Neural cell (in vitro differentiated cells): Measurements from ENCODE around the gene CMTM3. TPM values are rescaled to one million over a fixed set of nuclear protein-coding genes. Genes with fewer than 3 reads are reported as not detected.
"Not testable (repeated sequence)": the region's sequence is repeated elsewhere in the genome, so short reads cannot be mapped to it uniquely, and the experiment has no call there.

Experiments used
- H2AFZ ChIP-seq: fragments of 200-600, 300-800 bp; sonication (generic), shearing (Covaris generic); 2 replicates; pipeline ENCODE4 v1.6.0; 2014; ENCODE audit warnings: low read depth, mild to moderate bottlenecking, antibody characterized with exemption, low read length, moderate library complexity
- H3F3A ChIP-seq: fragments of 200-600 bp; shearing (Covaris generic); 2 replicates; pipeline ENCODE4 v1.6.1; 2016; ENCODE audit warnings: mild to moderate bottlenecking, moderate library complexity, mixed read lengths, antibody characterized with exemption, low read length; ENCODE audit not compliant: insufficient read depth, poor library complexity, severe bottlenecking
- H3K27ac ChIP-seq: fragments of 200-600, 300-800 bp; sonication (generic), shearing (Covaris generic); 2 replicates; pipeline ENCODE4 v1.5.1; 2014; ENCODE audit warnings: mild to moderate bottlenecking, low read length, moderate library complexity
- H3K27me3 ChIP-seq: fragments of 300-800, 200-600 bp; sonication (generic), shearing (Covaris generic); 2 replicates; pipeline ENCODE4 v1.6.0; 2014; ENCODE audit warnings: mild to moderate bottlenecking, low read depth, low read length, moderate library complexity; ENCODE audit not compliant: insufficient read depth
- H3K36me3 ChIP-seq: fragments of 300-800, 200-600 bp; sonication (generic), shearing (Covaris generic); 2 replicates; pipeline ENCODE4 v1.5.1; 2014; ENCODE audit warnings: mild to moderate bottlenecking, antibody characterized with exemption, low read length, moderate library complexity; ENCODE audit not compliant: insufficient read depth
- H3K4me2 ChIP-seq: fragments of 300-800, 200-600 bp; sonication (generic), shearing (Covaris generic); 2 replicates; pipeline ENCODE4 v1.6.0; 2014; ENCODE audit warnings: mild to moderate bottlenecking, low read length
- H3K4me3 ChIP-seq: fragments of 300-800, 200-600 bp; sonication (generic), shearing (Covaris generic); 2 replicates; pipeline ENCODE4 v1.5.1; 2014; ENCODE audit warnings: mild to moderate bottlenecking, low read length, moderate library complexity
- H3K79me2 ChIP-seq: fragments of 200-600 bp; shearing (Covaris generic); replicated peaks from 2 replicates; pipeline ENCODE4 v1.6.0; 2014; ENCODE audit warnings: mild to moderate bottlenecking, low read length, moderate library complexity; ENCODE audit not compliant: insufficient read depth
- H3K9ac ChIP-seq: fragments of 300-800, 200-600 bp; sonication (generic), shearing (Covaris generic); 2 replicates; pipeline ENCODE4 v1.6.1; 2016; ENCODE audit warnings: mild to moderate bottlenecking, low read length, mixed read lengths
- H3K9me2 ChIP-seq: fragments of 200-600 bp; shearing (Covaris generic); 2 replicates; pipeline ENCODE4 v1.6.1; 2016; ENCODE audit warnings: mild to moderate bottlenecking, low read length, mixed read lengths; ENCODE audit not compliant: insufficient read depth
- H3K9me3 ChIP-seq: fragments of 200-600, 300-800 bp; sonication (generic), shearing (Covaris generic); 2 replicates; pipeline ENCODE4 v1.6.1; 2016; ENCODE audit warnings: mild to moderate bottlenecking, mixed run types, low read length, moderate library complexity, mixed read lengths
- H4K20me1 ChIP-seq: fragments of 200-600 bp; shearing (Covaris generic); 2 replicates; pipeline ENCODE4 v1.6.1; 2016; ENCODE audit warnings: mild to moderate bottlenecking, mixed run types; ENCODE audit not compliant: insufficient read depth
- CTCF ChIP-seq: fragments of 450-650 bp; IDR thresholded peaks from 2 replicates; pipeline ENCODE4 v1.5.1; 2014; ENCODE audit warnings: antibody characterized with exemption, mild to moderate bottlenecking, moderate library complexity; ENCODE audit not compliant: poor library complexity, severe bottlenecking
- EP300 ChIP-seq: fragments of 450-650 bp; conservative IDR thresholded peaks from 2 replicates; pipeline ENCODE4 v1.6.1; 2014; ENCODE audit warnings: antibody characterized with exemption, mild to moderate bottlenecking, moderate library complexity; ENCODE audit not compliant: poor library complexity, severe bottlenecking
- EZH2 ChIP-seq: fragments of 200-600, 300-800 bp; shearing (Covaris generic), sonication (generic); IDR thresholded peaks from 2 replicates; pipeline ENCODE4 v1.6.1; 2014; ENCODE audit warnings: antibody characterized with exemption, low read length, borderline replicate concordance, mild to moderate bottlenecking; ENCODE audit not compliant: insufficient read depth, poor library complexity, severe bottlenecking
- MXI1 ChIP-seq: fragments of 450-650 bp; conservative IDR thresholded peaks from 2 replicates; pipeline ENCODE4 v1.6.1; 2014; ENCODE audit warnings: antibody characterized with exemption, mild to moderate bottlenecking; ENCODE audit not compliant: poor library complexity, severe bottlenecking
- POLR2AphosphoS5 ChIP-seq: IDR thresholded peaks from 2 replicates; pipeline ENCODE4 v1.6.1; 2012
- RAD21 ChIP-seq: fragments of 450-650 bp; conservative IDR thresholded peaks from 2 replicates; pipeline ENCODE4 v1.6.1; 2014; ENCODE audit warnings: antibody characterized with exemption, mild to moderate bottlenecking, moderate library complexity
- REST ChIP-seq: IDR thresholded peaks from 2 replicates; pipeline ENCODE4 v1.6.1; 2012; ENCODE audit warnings: borderline replicate concordance
- SMC3 ChIP-seq: fragments of 450-650 bp; conservative IDR thresholded peaks from 2 replicates; pipeline ENCODE4 v1.6.1; 2014; ENCODE audit warnings: antibody characterized with exemption, mild to moderate bottlenecking, moderate library complexity; ENCODE audit not compliant: poor library complexity
- TAF1 ChIP-seq: IDR thresholded peaks from 2 replicates; pipeline ENCODE4 v1.6.1; 2012; ENCODE audit warnings: low read depth
- polyA plus RNA-seq: library from polyadenylated mRNA; depleted of rRNA; stranded (reverse); fragments of >200 nt; gene quantifications from 2 replicates; pipeline ENCODE4 v1.2.3, GENCODE V29; 2014

CMTM3 gene
- polyA plus RNA-seq, 1 donor from 2014 or later = 7.7 TPM

- Histone ChIP-seq H3K27ac (no peak overlapping the region), H3K79me2 (no peaks in the 10 kb centered on the region), H3K9ac (no peak overlapping the region), H3K27me3 (no peaks in the 10 kb centered on the region), H3K9me2 (no peaks in the 10 kb centered on the region), H2AFZ (no peak overlapping the region), H3K9me3 (no peaks in the 10 kb centered on the region), H3K4me3 (no peak overlapping the region), H3K36me3 (no peaks in the 10 kb centered on the region), H3K4me2 (no peak overlapping the region), H3F3A (no peaks in the 10 kb centered on the region), H4K20me1 (no peaks in the 10 kb centered on the region)
- TF ChIP-seq POLR2AphosphoS5 = no peak
- no peak for TF ChIP-seq EP300
- TF ChIP-seq RAD21 = no peak
- TF ChIP-seq REST = no peak
- TF ChIP-seq CTCF = no peak
- no peak for TF ChIP-seq MXI1
- TF ChIP-seq SMC3 = no peak
- no peak for TF ChIP-seq EZH2
- no peak for TF ChIP-seq TAF1
Measured at GRCh38 chr16:66629856-66630255, 25.4 kb downstream of the CMTM3 start.

- not testable (repeated sequence) for H3K27me3 ChIP-seq, H3K27ac ChIP-seq, H2AFZ ChIP-seq, H3K79me2 ChIP-seq, H3K4me3 ChIP-seq, H3K9me2 ChIP-seq, H3K36me3 ChIP-seq, H3F3A ChIP-seq, H3K4me2 ChIP-seq, H4K20me1 ChIP-seq, H3K9ac ChIP-seq, H3K9me3 ChIP-seq
Measured at GRCh38 chr16:66630561-66631260, 26.2 kb downstream of the CMTM3 start.

GRCh38 chr16:66631558-66631957 is 27.1 kb downstream of the CMTM3 start:
- not testable (repeated sequence) for H3K9me3 ChIP-seq, H3K4me2 ChIP-seq, H3K79me2 ChIP-seq, H3K4me3 ChIP-seq, H3K9ac ChIP-seq, H3K9me2 ChIP-seq, H3F3A ChIP-seq, H3K36me3 ChIP-seq, H3K27me3 ChIP-seq, H3K27ac ChIP-seq, H2AFZ ChIP-seq, H4K20me1 ChIP-seq
